ENCODE data around the gene TMEM222. TPM values are rescaled to one million over a fixed set of nuclear protein-coding genes. Genes with fewer than 3 reads are reported as not detected.

Gene TMEM222, protein sequence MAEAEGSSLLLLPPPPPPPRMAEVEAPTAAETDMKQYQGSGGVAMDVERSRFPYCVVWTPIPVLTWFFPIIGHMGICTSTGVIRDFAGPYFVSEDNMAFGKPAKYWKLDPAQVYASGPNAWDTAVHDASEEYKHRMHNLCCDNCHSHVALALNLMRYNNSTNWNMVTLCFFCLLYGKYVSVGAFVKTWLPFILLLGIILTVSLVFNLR
- total RNA-seq = 14.4 and 29.8 TPM in 2 replicates

DNA sequence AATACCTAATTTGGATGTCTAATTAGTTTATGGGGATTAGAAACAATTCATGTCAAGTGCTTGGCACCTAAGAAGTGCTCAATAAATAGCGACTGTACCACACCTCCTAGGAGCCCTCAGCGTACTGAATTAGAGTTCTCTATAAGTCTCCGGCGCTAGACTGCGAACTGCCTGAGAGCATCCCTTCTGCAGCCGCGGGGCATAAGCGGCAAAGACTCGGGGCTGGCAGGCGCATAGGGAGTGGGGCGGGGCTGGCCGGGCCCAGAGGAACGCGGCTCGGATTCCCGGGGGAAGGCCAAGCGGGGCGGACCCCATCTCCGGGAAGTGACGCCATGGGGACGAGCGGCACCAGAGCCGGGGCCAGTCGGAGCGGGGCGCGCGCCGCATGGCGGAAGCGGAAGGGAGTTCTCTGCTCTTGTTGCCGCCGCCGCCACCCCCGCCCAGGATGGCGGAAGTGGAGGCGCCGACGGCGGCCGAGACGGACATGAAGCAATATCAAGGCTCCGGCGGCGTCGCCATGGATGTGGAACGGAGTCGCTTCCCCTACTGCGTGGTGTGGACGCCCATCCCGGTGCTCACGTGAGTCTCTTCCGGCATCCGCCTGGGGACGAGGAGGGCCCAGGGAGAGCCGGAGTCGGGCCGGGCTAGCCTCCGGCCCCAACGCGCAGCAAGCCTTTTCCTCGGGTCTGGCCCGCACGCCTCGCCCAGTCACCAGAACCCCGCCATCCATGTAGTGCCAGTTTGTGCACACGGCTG is at the start of gene TMEM222:
Gene TMEM222, plus strand, starts transcription at position 351 of the 756 bp plus-strand sequence. Its CDS starts 35 bp downstream, at position 386.

DNA sequence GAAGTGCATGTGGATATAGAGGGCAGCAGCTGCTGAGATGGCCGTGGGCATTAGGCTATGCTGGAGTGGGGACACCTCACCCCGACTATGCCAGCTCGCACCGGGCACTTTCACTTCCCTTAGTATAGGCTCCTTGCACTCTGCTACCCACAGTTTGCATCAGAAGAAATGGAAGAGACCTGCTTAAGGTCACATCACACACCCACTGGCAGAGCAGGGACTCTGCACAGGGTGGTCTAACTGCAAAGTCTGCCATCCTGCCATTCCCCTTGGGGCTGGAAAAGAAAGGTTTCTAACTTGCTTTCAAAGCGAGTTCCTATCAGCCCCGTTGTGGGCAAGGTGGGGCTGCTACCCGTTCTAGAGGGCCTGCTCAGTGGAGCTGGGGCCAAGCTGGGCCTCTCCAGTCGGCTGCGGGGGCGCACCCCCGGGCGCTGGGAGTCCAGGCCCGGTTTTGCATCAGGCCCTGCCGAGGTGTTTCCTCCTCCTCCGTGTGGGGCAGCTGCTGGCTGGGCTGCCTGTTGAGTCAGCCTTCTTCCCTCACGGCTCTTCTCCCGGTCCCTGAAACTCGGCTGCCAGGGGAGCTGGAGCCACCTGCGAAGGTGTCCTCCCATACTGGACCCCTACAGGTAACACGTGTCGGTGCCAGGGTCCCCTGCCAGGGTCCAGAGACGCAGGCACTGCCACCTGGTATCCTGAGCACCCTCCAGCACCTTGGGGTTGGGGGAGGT is 19.7 kb downstream of the TMEM222 start, which contains the start of gene SYTL1:
Gene SYTL1, plus strand, starts transcription at position 498 of the 728 bp plus-strand sequence. CDS start 3,313 bp downstream, outside the sequence.

DNA sequence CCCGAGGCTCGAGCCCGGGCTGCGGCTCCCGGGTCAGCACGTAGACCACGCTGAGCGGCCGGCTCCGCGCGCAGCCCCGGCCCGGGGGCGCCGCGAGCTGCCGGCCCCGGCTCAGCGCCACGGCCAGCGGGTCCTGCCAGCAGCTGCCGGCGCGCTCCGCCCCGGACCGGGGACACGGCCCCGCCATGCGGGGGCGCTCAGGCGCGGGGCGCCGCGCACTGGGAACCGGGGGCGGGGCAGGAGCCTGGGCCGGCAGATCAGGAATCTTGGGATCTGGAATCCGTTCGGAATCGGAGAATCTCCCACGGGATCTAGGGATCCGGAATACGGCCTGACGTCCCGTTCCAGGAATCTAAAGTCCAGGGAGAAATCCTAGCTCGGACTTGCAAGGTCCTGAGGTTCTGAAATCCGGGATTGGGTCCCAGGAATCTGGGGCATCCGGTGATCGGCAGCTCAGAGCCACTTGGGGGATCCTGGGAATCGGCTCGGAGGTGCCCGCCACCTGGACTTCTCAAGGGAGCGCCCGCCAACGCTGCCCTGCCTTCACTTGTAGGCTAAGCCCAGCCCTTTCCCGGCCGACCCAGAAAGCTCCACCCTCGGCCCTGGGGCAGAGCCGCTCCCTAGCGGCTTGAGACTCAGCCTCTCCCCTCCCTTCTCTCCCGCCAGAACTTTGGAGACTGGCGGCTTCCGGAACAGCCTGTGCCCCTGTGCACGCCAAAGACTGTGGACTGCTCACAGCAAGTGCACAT is 44.6 kb downstream of the TMEM222 start, which contains the start of gene MAP3K6:
Gene MAP3K6, minus strand, starts transcription at position 551 of the 749 bp plus-strand sequence. Its CDS starts 364 bp downstream, at position 187.

DNA sequence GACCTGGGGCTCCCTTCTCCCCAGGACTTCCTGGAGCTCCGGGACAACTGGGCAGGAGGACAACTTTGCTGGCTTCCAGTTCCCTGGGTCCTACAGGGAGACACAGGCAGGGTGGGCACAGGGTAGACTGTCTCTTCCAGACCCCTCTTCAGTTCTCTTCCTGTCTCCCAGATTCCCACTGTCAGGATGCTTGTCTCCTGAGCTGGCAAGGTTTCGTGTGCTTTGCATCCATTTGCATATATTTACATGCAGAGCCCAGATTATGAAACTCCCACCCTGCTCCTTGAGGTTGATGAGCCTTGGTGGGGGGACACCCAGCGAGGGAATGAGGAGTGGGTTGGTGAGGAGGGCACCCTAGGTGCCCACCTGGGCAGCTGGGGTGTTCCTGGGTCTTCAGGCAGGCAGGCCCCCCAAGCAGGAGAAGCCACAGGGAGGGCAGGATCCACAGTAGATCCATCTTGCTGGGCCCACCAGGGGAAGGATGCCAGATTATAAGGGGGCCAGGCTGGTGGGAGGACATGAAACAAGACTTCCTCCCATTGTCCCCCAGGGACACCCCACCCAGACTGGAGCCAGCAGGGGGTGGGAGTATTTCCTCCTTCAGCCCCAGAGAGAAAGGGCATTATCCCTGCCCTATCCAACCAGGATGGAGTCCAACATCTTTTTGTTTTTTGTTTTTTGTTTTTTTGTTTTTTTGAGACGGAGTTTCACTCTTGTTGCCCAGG is 52.6 kb downstream of the TMEM222 start, which contains the start of gene FCN3:
Gene FCN3, minus strand, starts transcription at position 463 of the 725 bp plus-strand sequence. Its CDS starts 6 bp downstream, at position 457.

DNA sequence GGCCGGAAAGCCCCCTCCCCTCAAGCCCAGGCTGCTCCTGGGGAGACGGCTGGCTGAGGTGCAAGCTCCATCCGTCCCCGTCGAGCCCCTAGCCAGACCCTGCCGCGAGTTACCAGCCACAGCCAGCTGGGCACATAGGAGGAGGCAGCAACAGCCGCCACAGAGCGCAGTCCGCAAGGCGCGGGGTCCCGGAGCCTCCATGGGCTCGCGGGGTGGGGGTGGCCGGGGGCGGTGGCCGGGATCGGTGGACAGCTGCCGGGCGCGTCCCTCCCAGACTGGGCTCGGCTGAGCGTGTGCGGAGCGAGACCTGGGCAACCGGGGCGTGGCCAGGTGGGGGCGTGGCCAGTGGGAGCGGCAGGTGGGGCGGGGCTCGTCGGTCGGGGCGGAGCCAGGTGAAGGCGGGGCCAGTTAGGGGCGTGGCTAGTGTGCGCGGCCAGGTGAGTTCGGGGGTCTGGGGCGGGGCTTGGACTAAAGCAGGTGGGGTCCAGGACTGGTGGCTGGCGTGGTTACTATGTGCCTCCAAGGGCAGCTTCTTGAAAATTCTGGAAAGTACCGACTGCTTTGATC is 61.2 kb downstream of the TMEM222 start, which contains the start of gene CD164L2:
Gene CD164L2, minus strand, starts transcription at position 295 of the 567 bp plus-strand sequence. Its CDS starts 94 bp downstream, at position 201.

Other genes with a start within 250 kb of the TMEM222 start
- gene SLC9A1, start 167.0 kb upstream of the TMEM222 start, total RNA-seq = 10.0 and 32.9 TPM in 2 replicates
- gene WDTC1, start 87.5 kb upstream of the TMEM222 start, total RNA-seq = 17.2 and 39.8 TPM in 2 replicates
- gene SYTL1, start 19.9 kb downstream of the TMEM222 start, total RNA-seq = 0.16 TPM in 1 of 2 replicates, not detected in the other
- 7.4 and 7.9 TPM in 2 replicates for gene MAP3K6, start 44.8 kb downstream of the TMEM222 start, total RNA-seq
- gene FCN3, start 52.7 kb downstream of the TMEM222 start, total RNA-seq = 0.32 TPM in 1 of 2 replicates, not detected in the other
- gene CD164L2, start 61.2 kb downstream of the TMEM222 start, total RNA-seq = not detected in 2 replicates
- 0.16 and 0.19 TPM in 2 replicates for gene GPR3, start 70.5 kb downstream of the TMEM222 start, total RNA-seq
- gene WASF2, start 168.0 kb downstream of the TMEM222 start, total RNA-seq = 31.6 and 103 TPM in 2 replicates

Measured in bladder microvascular endothelial cell (primary cell).